GM13977 (cell line): ENCODE data around the gene NDUFS1.
A peak's percentile ranks its signal among the peaks of the same experiment; 100 is the strongest.
"Not testable (repeated sequence)": the region's sequence is repeated elsewhere in the genome, so short reads cannot be mapped to it uniquely, and the experiment has no call there.

Experiments
- DNase-seq: peaks from one replicate; pipeline ENCODE4 v3.0.0; 2012; ENCODE audit warnings: low spot score
- CTCF ChIP-seq: IDR thresholded peaks from 2 replicates; pipeline ENCODE4 v1.5.1; 2012; ENCODE audit warnings: mild to moderate bottlenecking, control low read depth; ENCODE audit not compliant: insufficient read depth; ENCODE audit errors: extremely low read depth, missing control alignments
- in situ Hi-C: fragments of 300-500 bp; cut with MboI; formaldehyde crosslinking; loops from one replicate; pipeline ENCODE4 v1.12.0; 2022; ENCODE audit warnings: low sequenced_read_pairs, low pct_unique_long_range_greater_than_20kb, mixed read lengths, inconsistent platforms; ENCODE audit not compliant: unreplicated experiment

Gene NDUFS1

DNA sequence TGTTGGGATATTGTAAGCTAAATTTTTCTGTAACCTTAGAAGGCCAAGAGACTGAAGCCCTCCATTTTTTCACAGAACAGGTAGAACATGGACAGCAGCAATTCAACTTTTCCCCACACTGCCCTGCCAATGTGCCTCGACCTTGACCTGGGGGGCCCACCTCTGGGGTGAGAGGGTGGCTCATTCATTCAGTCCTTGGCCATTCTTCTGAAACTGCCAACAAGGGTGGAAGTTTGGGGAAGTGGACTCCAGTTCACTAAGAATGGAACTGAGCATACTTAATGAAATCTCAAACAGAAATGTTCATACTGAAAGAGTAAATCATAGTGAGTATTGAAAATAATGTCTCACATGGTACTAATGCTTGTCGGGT is 1.5 kb upstream of the NDUFS1 start:
- no peak for DNase-seq
- no peak for TF ChIP-seq CTCF
- in situ Hi-C loops, result no loop called here

DNA sequence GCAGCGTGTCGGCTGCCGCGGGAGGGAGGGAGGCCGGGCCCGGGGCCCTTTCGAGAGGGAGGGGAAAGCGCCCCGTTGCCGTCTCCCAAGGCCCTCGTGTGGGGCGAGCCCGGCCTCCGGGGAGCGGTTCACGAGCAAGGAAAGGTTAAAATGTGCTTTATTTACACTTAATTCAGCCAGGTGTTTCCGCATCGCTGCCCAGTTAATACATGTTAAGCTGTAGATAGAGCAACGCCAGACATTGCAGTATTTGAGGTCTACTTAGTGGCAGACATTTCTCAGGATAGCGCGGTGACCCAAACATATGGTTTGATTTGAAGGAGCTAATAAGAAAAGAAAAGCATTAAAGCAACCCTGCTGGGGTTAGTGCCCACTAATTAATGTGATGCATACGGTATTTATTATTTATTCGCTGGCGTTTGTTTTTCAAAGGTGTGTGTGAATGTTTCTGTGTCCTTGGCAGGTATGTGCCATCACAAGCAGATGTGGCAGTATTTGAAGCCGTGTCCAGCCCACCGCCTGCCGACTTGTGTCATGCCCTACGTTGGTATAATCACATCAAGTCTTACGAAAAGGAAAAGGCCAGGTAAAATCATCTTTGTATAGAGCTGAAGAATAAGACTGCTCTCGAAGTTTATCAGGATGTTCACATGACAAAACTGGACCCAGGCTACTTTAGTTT is 1.0 kb upstream of the NDUFS1 start:
- no peak for TF ChIP-seq CTCF
- peak; percentile 60 for DNase-seq
- in situ Hi-C loops, result no loop called here

GRCh38 chr2:206158563-206159345 is 490 bp downstream of the NDUFS1 start:
- peak; percentile 29 for DNase-seq
- in situ Hi-C loops, result no loop called here
- TF ChIP-seq CTCF, result no peak

GRCh38 chr2:206157014-206157413 is 2.2 kb downstream of the NDUFS1 start:
- in situ Hi-C loops, DNase-seq: not testable (repeated sequence)

DNA sequence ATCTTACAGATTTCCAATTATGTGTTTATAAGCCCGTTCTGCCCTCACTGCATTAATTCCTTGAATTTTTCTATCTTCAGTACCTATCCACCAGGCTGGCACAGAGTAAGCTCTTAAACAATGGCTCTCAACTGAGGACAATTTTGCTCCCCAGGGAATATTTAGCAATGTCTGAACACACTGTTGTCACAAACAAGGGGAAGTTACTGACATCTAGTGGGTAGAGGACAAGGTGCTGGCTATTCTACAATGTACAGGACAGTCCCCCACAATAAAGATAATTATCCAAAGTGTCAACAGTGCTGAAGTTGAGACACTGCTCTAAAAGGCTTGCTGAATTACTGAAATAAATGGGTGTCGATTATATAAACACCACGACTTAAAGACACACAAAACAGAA is 5.0 kb downstream of the NDUFS1 start:
- peak; percentile 48 for TF ChIP-seq CTCF
- no peak for DNase-seq
- in situ Hi-C loops, result no loop called here

- no peak for DNase-seq
- in situ Hi-C loops, result no loop called here
- no peak for TF ChIP-seq CTCF
Measured at GRCh38 chr2:206150631-206151030, 8.6 kb downstream of the NDUFS1 start.

DNA sequence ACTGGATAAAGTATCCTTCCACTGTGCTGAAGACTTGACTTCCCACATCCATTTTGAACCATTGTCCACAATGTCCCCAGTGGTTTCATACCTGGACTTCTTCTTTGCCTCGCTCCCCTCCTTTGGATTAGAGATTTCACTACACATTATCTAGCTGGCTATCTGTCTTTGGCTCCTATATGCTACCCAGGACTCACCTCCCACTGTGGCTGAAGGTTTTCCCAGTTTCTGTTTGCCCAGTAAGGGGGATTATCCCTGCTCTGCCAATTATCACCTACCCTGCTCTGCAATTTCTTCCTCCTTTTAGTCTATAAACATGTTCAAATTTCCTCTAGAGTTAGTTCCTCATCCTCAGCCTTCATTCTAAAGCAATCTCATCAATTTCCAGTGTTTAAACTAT is 9.1 kb downstream of the NDUFS1 start:
- DNase-seq, result no peak
- in situ Hi-C loops, result no loop called here
- no peak for TF ChIP-seq CTCF
